Measurements from ENCODE around the gene SPEM3. TPM values are rescaled to one million over a fixed set of nuclear protein-coding genes. Genes with fewer than 3 reads are reported as not detected.

The SPEM3 gene
- total and polyA plus RNA-seq, 4 donors = not detected

DNA sequence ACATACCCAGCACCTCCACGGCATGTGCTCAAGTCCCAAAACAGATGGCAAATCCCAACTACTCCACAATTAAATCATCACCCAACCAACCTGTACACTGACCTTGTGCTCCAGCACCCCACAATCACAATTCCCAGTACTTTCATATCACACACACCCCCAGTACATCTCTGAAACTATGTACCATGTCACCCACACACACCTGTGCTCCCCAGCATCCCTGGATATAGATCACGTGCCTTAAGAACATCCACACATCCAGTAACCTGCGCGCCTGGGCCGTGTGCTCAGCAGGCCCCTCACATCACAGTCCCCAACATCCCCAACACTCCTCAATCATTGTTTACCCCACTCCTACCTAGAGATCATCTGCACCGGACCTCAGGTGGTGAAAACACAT, 18.9 kb upstream of the SPEM3 start:
- H3K9ac ChIP-seq (ENCODE audit: low read depth in 1 of 2, low read length in 2 of 2) = no peak overlapping the region
- H3K4me1 ChIP-seq (ENCODE audit: control insufficient read depth in 4 of 4, insufficient read depth in 4 of 4, low read length in 3 of 4) = peaks cover 0 to 4% (median 0%) of the 10 kb centered on the region in 4 donors
- H3K4me3 ChIP-seq (ENCODE audit: low read depth in 1 of 3, low read length in 3 of 3) = no peak overlapping the region
- WGBS = 96% methylated on average over 6 of the region's 6 CpGs
- DNase-seq (ENCODE audit: low spot score) = no peak
- no peaks in the 10 kb centered on the region for H3K9me3 ChIP-seq (ENCODE audit: control insufficient read depth in 4 of 4, low read length in 3 of 4)
- no peak overlapping the region for H3K27ac ChIP-seq (ENCODE audit: low read depth in 1 of 2, low read length in 2 of 2)
- TF ChIP-seq, protein P1, sequence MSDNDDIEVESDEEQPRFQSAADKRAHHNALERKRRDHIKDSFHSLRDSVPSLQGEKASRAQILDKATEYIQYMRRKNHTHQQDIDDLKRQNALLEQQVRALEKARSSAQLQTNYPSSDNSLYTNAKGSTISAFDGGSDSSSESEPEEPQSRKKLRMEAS (IDR thresholded peaks at IDR 0.05) = no peak
- no peaks in the 10 kb centered on the region for H3K36me3 ChIP-seq (ENCODE audit: control insufficient read depth in 4 of 4, insufficient read depth in 3 of 4, low read depth in 1 of 4, low read length in 3 of 4)
- no peaks in the 10 kb centered on the region for H3K27me3 ChIP-seq (ENCODE audit: control insufficient read depth in 4 of 4, insufficient read depth in 4 of 4, low read length in 3 of 4)

GRCh38 chr17:7410634-7411426, 17.8 kb upstream of the SPEM3 start:
- 93% methylated on average over 25 of the region's 25 CpGs for WGBS
- Histone ChIP-seq H3K27ac (ENCODE audit: low read depth in 1 of 2, low read length in 2 of 2) (no peak overlapping the region), H3K4me3 (ENCODE audit: low read depth in 1 of 3, low read length in 3 of 3) (no peak overlapping the region), H3K9ac (ENCODE audit: low read depth in 1 of 2, low read length in 2 of 2) (no peak overlapping the region), H3K4me1 (ENCODE audit: control insufficient read depth in 4 of 4, insufficient read depth in 4 of 4, low read length in 3 of 4) (no peaks in the 10 kb centered on the region), H3K36me3 (ENCODE audit: control insufficient read depth in 4 of 4, insufficient read depth in 3 of 4, low read depth in 1 of 4, low read length in 3 of 4) (no peaks in the 10 kb centered on the region), H3K9me3 (ENCODE audit: control insufficient read depth in 4 of 4, low read length in 3 of 4) (no peaks in the 10 kb centered on the region), H3K27me3 (ENCODE audit: control insufficient read depth in 4 of 4, insufficient read depth in 4 of 4, low read length in 3 of 4) (no peaks in the 10 kb centered on the region)
- DNase-seq (ENCODE audit: low spot score) = no peak
- TF ChIP-seq RXRA (IDR thresholded peaks at IDR 0.05) (no peak), YY1 (IDR thresholded peaks at IDR 0.05) (no peak), TAF1 (conservative IDR thresholded peaks at IDR 0.05) (no peak), SP1 (IDR thresholded peaks at IDR 0.05) (no peak), HNF4G (IDR thresholded peaks at IDR 0.05) (no peak), FOXA2 (IDR thresholded peaks at IDR 0.05) (no peak), FOXA1 (IDR thresholded peaks at IDR 0.05) (no peak), ATF3 (IDR thresholded peaks at IDR 0.05) (no peak), NR2F2 (IDR thresholded peaks at IDR 0.05) (no peak), RAD21 (IDR thresholded peaks at IDR 0.05) (no peak), HNF4A (conservative IDR thresholded peaks at IDR 0.05) (no peak)
- TF ChIP-seq, protein P2, sequence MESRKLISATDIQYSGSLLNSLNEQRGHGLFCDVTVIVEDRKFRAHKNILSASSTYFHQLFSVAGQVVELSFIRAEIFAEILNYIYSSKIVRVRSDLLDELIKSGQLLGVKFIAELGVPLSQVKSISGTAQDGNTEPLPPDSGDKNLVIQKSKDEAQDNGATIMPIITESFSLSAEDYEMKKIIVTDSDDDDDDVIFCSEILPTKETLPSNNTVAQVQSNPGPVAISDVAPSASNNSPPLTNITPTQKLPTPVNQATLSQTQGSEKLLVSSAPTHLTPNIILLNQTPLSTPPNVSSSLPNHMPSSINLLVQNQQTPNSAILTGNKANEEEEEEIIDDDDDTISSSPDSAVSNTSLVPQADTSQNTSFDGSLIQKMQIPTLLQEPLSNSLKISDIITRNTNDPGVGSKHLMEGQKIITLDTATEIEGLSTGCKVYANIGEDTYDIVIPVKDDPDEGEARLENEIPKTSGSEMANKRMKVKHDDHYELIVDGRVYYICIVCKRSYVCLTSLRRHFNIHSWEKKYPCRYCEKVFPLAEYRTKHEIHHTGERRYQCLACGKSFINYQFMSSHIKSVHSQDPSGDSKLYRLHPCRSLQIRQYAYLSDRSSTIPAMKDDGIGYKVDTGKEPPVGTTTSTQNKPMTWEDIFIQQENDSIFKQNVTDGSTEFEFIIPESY (IDR thresholded peaks at IDR 0.05) = no peak
- TF ChIP-seq, protein P3, sequence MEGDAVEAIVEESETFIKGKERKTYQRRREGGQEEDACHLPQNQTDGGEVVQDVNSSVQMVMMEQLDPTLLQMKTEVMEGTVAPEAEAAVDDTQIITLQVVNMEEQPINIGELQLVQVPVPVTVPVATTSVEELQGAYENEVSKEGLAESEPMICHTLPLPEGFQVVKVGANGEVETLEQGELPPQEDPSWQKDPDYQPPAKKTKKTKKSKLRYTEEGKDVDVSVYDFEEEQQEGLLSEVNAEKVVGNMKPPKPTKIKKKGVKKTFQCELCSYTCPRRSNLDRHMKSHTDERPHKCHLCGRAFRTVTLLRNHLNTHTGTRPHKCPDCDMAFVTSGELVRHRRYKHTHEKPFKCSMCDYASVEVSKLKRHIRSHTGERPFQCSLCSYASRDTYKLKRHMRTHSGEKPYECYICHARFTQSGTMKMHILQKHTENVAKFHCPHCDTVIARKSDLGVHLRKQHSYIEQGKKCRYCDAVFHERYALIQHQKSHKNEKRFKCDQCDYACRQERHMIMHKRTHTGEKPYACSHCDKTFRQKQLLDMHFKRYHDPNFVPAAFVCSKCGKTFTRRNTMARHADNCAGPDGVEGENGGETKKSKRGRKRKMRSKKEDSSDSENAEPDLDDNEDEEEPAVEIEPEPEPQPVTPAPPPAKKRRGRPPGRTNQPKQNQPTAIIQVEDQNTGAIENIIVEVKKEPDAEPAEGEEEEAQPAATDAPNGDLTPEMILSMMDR (IDR thresholded peaks at IDR 0.05; ENCODE audit: low read depth, low read length, missing input control) = no peak

DNA sequence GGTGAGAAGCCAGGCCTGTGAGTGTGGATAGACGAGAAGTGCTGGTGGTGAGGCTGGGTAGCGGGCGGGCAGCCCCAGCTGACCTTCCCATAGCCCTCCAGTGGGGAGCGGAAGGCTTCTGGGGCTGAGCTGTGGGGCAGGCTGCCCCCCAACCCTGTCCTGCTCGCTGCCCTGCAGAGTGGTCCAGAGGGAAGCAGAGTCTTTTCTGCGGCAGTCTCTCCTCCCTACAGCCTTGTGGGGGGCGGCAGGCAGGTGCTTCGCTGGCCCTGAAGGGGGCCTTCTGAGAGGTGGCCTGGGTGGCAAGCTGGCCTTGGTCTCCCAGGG, 17.3 kb upstream of the SPEM3 start:
- H3K27me3 ChIP-seq (ENCODE audit: control insufficient read depth in 4 of 4, insufficient read depth in 4 of 4, low read length in 3 of 4) = no peaks in the 10 kb centered on the region
- H3K9me3 ChIP-seq (ENCODE audit: control insufficient read depth in 4 of 4, low read length in 3 of 4) = no peaks in the 10 kb centered on the region
- H3K9ac ChIP-seq (ENCODE audit: low read depth in 1 of 2, low read length in 2 of 2) = no peak overlapping the region
- no peak overlapping the region for H3K27ac ChIP-seq (ENCODE audit: low read depth in 1 of 2, low read length in 2 of 2)
- H3K36me3 ChIP-seq (ENCODE audit: control insufficient read depth in 4 of 4, insufficient read depth in 3 of 4, low read depth in 1 of 4, low read length in 3 of 4) = no peaks in the 10 kb centered on the region
- H3K4me1 ChIP-seq (ENCODE audit: control insufficient read depth in 4 of 4, insufficient read depth in 4 of 4, low read length in 3 of 4) = no peaks in the 10 kb centered on the region
- no peak overlapping the region for H3K4me3 ChIP-seq (ENCODE audit: low read depth in 1 of 3, low read length in 3 of 3)
- WGBS = 94% methylated on average over 8 of the region's 8 CpGs
- no peak for DNase-seq (ENCODE audit: low spot score)
- TF ChIP-seq, protein P3 (IDR thresholded peaks at IDR 0.05; ENCODE audit: low read depth, low read length, missing input control) = no peak
- TF ChIP-seq HNF4A (conservative IDR thresholded peaks at IDR 0.05) = no peak
- no peak for TF ChIP-seq HNF4G (IDR thresholded peaks at IDR 0.05)
- no peak for TF ChIP-seq FOXA1 (IDR thresholded peaks at IDR 0.05)
- TF ChIP-seq REST (IDR thresholded peaks at IDR 0.05) = no peak
- no peak for TF ChIP-seq RAD21 (IDR thresholded peaks at IDR 0.05)
- TF ChIP-seq YY1 (IDR thresholded peaks at IDR 0.05) = no peak
- no peak for TF ChIP-seq ATF3 (IDR thresholded peaks at IDR 0.05)
- TF ChIP-seq JUND (IDR thresholded peaks at IDR 0.05) = no peak
- TF ChIP-seq RXRA (IDR thresholded peaks at IDR 0.05) = no peak
- TF ChIP-seq, protein P1 (IDR thresholded peaks at IDR 0.05) = no peak
